Central memory CD8-positive, alpha-beta T cell (primary cell): ENCODE data around the gene TNNC1.

ENCODE experiments used
- ATAC-seq: fragments of 150-1000 bp; cut with Tn5 transposase; replicated peaks from 2 replicates; pipeline ENCODE4 v1.10.0; 2022; ENCODE audit warnings: mild to moderate bottlenecking, moderate FRiP score, moderate number of reproducible peaks; ENCODE audit not compliant: poor library complexity, severe bottlenecking; ENCODE audit errors: extremely low read depth
- DNase-seq, 2 donors: peaks; one replicate each; pipeline ENCODE4 v3.0.0; 2021; ENCODE audit warnings: low spot score in 2 of 2
- H3K27ac Mint-ChIP-seq: one replicate; pipeline ENCODE4 v1.8.0; 2022; ENCODE audit warnings: low read depth, mild to moderate bottlenecking, moderate library complexity, mixed read lengths
- H3K27me3 Mint-ChIP-seq: one replicate; pipeline ENCODE4 v1.8.0; 2022; ENCODE audit warnings: mixed read lengths
- H3K36me3 Mint-ChIP-seq: one replicate; pipeline ENCODE4 v1.8.0; 2022; ENCODE audit warnings: mild to moderate bottlenecking, moderate library complexity, mixed read lengths; ENCODE audit not compliant: insufficient read depth
- H3K4me1 Mint-ChIP-seq: one replicate; pipeline ENCODE4 v1.8.0; 2022; ENCODE audit warnings: mixed read lengths
- H3K4me3 Mint-ChIP-seq: one replicate; pipeline ENCODE4 v1.8.0; 2022; ENCODE audit warnings: mild to moderate bottlenecking, moderate library complexity, mixed read lengths
- H3K9me3 Mint-ChIP-seq: one replicate; pipeline ENCODE4 v1.8.0; 2022; ENCODE audit warnings: mixed read lengths

The TNNC1 gene

DNA sequence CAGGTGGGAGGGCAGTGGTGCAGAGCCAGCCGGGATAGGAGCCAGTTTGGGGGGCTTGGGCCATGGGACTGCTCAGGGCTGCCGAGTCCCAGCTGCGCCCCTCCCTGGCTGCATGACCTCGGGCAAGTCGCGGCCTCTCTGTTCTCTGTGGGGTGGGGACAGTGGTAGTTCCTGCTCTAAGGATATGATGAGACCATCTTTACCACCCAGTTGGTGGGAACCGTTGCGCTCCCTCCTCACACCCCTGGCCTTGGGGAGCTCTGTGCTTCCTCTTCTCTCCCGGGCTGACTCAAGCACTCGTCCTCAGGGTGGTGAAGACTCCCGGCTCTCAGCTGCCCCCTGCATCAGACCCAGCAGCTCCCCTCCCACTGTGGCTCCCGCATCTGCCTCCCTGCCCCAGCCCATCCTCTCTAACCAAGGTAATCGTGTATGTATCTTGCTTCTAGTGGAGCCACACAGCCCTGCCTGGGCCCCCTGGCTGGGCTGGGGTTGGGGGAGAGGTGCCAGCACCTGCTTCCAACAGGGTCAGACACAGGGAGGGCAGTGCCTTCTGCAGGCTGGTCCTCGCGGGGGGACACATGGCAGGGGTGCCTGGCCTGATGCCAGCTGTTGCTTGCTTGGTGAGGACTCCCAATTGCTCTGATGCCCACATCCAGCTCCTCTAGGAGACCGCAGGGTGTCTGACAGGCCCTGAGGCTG, 26.2 kb upstream of the TNNC1 start:
- Mint-ChIP-seq H3K27me3 (no peaks in the 10 kb centered on the region), H3K4me1 (no peaks in the 10 kb centered on the region), H3K36me3 (peaks cover 36% of the 10 kb centered on the region), H3K4me3 (no peak overlapping the region), H3K9me3 (no peaks in the 10 kb centered on the region), H3K27ac (no peak overlapping the region)
- ATAC-seq (no peak), DNase-seq (no peak)

DNA sequence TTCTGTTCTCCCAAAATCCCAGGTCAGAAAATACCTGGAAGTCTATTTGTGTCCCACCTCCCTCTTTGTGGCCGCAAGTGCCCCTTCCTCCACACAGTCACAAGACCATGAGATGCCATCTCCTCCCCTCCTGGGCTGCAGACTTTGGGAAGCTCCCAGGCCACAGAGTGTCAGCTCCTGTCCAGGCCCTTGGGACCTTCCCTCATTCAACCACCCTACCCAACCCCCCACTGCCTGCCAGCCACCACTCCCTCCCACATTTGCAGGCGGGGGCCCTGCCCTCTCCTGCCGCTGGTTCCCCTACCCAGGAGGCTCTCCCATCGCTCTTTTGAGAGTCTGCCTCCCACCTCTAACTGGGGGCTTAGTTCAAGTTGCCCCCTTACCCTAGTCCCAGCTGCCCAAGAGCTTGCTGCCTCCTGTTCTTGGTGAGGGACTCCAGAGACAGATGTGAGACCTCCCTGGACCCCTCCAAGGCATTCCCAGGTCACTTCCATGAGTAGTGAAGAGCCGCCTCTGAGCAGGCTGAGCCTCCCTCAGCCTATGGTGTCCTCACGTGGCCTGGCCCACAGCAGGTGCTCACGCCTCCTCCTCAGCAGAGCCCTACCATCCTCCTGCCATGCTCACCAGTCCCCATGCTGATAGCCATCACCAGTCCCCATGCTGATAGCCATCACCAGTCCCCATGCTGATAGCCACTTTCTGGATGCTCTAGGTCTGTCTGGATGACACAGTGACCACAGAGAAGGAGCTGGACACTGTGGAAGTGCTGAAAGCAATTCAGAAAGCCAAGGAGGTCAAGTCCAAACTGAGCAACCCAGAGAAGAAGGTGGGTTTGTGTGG, 25.4 kb upstream of the TNNC1 start:
- no peak for ATAC-seq
- no peak overlapping the region for H3K27ac Mint-ChIP-seq
- no peak for DNase-seq
- no peak overlapping the region for H3K4me3 Mint-ChIP-seq
- no peaks in the 10 kb centered on the region for H3K9me3 Mint-ChIP-seq
- H3K4me1 Mint-ChIP-seq = no peaks in the 10 kb centered on the region
- peaks cover 43% of the 10 kb centered on the region for H3K36me3 Mint-ChIP-seq
- no peaks in the 10 kb centered on the region for H3K27me3 Mint-ChIP-seq

DNA sequence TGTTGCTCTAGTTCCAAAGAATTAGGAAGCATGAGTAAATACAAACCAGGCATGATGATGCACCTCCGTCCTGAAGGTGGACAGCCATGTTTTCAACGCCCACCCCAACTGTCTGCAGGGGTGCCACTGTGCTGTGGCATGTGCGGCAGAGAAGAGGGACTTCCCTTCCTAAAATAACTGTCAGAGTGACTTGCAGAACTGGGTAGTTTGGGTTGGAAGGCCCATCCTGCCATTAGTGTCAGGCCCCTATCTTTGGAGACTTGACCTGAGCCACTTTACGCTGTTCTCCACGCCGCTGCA, 23.9 kb upstream of the TNNC1 start:
- no peak overlapping the region for H3K27ac Mint-ChIP-seq
- H3K36me3 Mint-ChIP-seq = peaks cover 52% of the 10 kb centered on the region
- H3K27me3 Mint-ChIP-seq = no peaks in the 10 kb centered on the region
- DNase-seq (no peak), ATAC-seq (no peak)
- no peaks in the 10 kb centered on the region for H3K9me3 Mint-ChIP-seq
- H3K4me1 Mint-ChIP-seq = no peaks in the 10 kb centered on the region
- no peak overlapping the region for H3K4me3 Mint-ChIP-seq

DNA sequence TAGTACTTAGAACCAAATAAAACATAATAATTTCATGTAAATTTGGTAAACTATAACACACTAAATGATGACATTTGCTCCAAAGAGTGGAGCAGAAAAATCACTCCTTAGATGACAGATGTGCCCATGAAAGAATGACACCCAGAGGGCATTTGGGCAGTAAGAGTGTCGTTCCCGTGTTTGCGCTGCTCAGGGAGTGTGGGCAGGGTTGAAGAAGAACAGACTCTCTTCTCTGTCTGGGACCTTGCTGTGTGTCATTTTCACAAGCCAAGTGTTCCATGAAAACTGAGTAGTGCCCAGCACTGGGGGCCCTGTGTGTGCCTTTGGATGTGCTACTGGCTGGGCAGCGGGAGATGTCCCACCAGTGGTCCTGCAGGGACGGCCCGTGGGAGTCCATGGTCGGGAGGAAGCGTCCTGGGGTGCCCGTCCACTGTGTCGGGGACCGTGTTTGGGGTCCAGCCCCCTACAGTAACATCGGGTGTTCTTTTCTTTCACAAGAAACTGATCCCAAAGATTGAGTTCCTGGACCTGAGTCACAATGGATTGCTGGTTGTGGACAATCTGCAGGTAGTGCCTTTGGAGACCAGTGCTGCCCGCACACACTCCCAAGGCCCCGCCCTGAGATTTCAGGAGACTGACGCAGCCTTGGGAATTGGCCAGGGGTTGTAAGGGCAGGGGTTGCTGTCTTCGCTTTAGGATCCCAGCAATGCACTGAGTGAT, 23.4 kb upstream of the TNNC1 start:
- Mint-ChIP-seq H3K27me3 (no peaks in the 10 kb centered on the region), H3K4me3 (no peak overlapping the region), H3K27ac (no peak overlapping the region), H3K36me3 (peaks cover 54% of the 10 kb centered on the region), H3K4me1 (no peaks in the 10 kb centered on the region), H3K9me3 (no peaks in the 10 kb centered on the region)
- DNase-seq (no peak), ATAC-seq (no peak)

DNA sequence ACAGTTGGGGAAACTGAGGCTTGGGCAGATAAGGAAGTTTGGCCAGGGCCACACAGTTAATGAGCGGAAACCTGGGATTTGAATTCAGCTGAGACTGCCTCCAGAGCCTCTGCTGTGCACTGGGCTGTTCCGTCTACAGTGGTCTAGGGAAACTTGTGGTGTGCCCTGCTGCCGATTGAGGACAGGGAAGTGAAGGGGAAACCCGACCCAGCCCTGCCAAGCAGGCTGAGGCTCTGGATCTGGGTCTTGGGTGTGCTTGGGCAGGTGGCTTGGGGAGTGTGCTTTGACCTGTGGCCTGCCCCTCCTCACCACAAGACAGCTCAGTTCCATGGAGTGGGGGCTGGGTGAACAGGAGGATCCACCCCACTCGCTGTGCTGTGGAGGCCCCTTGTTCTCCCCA, 19.2 kb upstream of the TNNC1 start:
- no peak overlapping the region for H3K4me3 Mint-ChIP-seq
- peaks cover 42% of the 10 kb centered on the region for H3K36me3 Mint-ChIP-seq
- no peak for DNase-seq
- ATAC-seq = no peak
- H3K27me3 Mint-ChIP-seq = no peaks in the 10 kb centered on the region
- H3K9me3 Mint-ChIP-seq = no peaks in the 10 kb centered on the region
- H3K27ac Mint-ChIP-seq = no peak overlapping the region
- H3K4me1 Mint-ChIP-seq = peaks cover 9% of the 10 kb centered on the region

DNA sequence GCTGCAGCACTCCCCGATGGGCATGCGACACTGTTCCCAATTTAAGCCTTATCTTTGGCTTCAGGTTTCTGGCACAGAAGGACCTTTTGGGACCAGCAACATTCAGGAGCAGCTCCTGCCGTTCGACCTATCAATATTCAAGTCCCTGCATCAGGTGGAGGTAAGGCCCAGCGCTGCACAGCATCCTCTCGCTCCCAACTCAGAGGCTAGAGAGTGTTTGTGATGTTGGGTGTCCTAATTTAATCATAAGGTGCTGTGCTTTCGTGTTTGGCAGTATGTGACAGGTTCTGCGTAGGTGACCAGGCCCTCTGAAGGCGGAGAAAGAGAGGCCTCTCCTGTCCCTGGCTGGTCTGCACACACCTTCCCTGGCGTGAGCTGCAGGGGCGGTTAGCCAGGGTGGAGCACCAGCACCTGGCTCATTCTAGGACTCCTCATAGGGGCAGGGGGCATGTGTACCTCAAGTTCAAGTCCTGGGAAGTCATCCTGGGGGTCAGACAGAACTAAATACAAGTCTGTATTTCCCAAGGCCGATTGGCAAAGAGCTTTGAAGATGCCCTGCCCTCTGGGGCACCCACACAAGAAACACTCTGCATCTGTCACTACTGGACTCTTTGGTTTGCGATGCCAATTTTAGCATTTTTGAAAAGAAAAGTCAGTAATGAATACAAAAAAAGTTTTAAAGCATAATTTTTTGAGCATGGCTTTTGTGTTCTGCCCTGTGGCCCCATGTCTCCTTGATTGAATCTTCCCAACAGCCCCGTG, 18.6 kb upstream of the TNNC1 start:
- no peak for ATAC-seq
- Mint-ChIP-seq H3K9me3 (no peaks in the 10 kb centered on the region), H3K4me1 (peaks cover 9% of the 10 kb centered on the region), H3K4me3 (no peak overlapping the region), H3K27ac (no peak overlapping the region), H3K36me3 (peaks cover 39% of the 10 kb centered on the region), H3K27me3 (no peaks in the 10 kb centered on the region)
- no peak for DNase-seq

DNA sequence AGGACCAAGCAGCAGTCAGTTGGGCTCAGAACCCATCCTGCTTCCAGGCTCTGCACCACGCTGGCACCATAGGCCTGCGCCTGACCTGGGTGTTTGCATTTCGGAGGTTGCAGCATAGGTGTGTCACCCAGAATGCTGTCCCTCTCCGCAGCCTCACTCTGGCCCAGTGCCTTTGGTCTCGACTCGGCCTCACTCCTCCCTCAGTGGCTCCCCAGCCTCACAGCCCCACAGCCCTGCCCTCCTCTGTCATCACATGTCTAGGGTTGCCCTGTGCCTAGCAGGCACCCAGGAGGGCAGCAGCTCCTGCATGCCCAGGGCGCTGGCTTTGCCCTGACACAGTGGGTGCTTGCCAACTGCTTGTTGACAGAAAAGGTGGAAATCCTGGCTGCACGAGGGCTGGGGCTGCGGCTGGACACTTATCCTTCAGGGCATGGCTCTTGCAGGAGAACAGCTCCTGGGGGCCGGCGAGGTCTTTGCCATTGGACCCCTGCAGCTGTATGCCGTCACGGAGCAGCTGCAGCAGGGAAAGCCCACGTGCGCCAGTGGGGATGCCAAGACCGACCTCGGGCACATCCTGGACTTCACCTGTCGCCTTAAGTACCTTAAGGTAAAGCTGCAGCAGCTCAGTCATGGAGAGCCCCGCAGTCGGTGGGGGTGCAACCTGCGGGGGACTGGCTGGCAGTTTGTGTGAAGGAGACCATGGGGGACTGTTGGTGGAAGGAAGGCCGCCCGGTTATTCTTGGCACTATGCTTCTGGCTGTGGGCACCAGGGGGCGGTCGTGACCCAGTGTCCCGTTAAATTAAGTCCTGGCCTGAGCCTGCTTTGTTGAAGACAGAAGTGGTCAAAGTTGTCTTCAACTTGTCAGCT, 17.8 kb upstream of the TNNC1 start:
- Mint-ChIP-seq H3K36me3 (peaks cover 34% of the 10 kb centered on the region), H3K4me3 (no peak overlapping the region), H3K27me3 (no peaks in the 10 kb centered on the region), H3K4me1 (peaks cover 9% of the 10 kb centered on the region), H3K27ac (no peak overlapping the region), H3K9me3 (no peaks in the 10 kb centered on the region)
- no peak for ATAC-seq
- DNase-seq = no peak

DNA sequence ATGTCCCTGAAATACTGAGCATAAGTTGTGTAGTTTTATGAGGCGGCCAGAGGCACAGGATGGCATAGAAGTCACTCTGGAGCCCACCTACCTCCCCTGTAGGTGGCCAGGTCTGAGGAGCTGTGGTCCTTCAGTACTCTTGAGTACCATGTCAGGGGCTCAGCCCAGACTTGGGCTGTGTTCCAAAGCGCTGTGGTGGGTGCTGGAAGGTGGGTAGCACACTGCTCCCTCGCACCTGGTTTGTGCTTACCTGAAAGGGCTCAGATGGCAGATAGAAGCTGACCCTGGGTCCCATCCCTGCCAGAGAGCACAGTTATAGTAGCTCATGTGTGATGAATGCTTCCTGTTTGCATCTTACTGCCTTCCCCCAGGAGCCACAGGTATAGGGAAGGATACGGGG, 17.1 kb upstream of the TNNC1 start:
- peaks cover 9% of the 10 kb centered on the region for H3K4me1 Mint-ChIP-seq
- no peak overlapping the region for H3K27ac Mint-ChIP-seq
- DNase-seq = no peak
- no peaks in the 10 kb centered on the region for H3K9me3 Mint-ChIP-seq
- no peak for ATAC-seq
- H3K4me3 Mint-ChIP-seq = no peak overlapping the region
- H3K36me3 Mint-ChIP-seq = peaks cover 33% of the 10 kb centered on the region
- no peaks in the 10 kb centered on the region for H3K27me3 Mint-ChIP-seq

DNA sequence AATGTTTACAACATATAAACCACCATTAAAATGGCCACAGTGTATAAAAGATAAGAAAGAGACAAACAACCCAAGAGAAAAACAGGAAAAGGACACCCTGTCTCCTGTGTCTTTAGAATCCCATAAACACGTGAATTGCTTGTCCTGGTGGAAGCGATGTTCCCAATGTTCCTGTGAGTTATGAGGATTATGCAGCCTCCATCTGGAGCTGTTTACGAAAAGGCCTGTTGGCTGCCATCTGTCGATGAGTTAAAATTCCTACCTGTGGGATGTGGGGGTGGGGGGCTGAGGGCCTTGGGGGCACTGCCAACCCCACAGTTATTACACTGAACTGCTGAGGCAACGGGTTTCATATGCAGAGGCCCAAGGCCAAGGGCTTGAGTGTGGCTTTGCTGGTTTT, 15.2 kb upstream of the TNNC1 start:
- Mint-ChIP-seq H3K9me3 (no peaks in the 10 kb centered on the region), H3K4me3 (no peak overlapping the region), H3K4me1 (peaks cover 9% of the 10 kb centered on the region), H3K27ac (peak overlapping the region; percentile 26), H3K27me3 (no peaks in the 10 kb centered on the region), H3K36me3 (peaks cover 27% of the 10 kb centered on the region)
- no peak for ATAC-seq
- no peak for DNase-seq

DNA sequence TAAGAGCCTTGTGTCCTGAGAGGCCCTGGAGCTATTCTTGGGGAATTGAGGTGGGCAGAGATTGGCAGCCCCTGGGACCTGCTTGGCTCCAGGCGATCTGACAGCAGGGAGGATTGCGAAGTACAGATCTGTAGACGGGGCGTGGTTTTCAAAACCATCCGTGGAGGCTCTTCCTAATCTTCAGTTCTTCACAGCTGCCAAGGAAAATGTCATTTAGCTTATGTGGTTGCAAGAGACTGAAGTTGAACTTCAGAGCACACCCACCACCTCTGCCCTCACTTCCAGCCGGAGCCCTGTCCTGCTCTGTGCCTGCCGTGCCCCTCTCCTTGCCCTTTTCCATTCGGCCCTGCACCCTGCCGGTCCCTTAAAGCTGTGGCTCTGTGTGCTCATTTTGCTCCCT, 14.5 kb upstream of the TNNC1 start:
- no peak overlapping the region for H3K4me3 Mint-ChIP-seq
- no peak for DNase-seq
- H3K27me3 Mint-ChIP-seq = no peaks in the 10 kb centered on the region
- H3K9me3 Mint-ChIP-seq = no peaks in the 10 kb centered on the region
- H3K36me3 Mint-ChIP-seq = peaks cover 22% of the 10 kb centered on the region
- ATAC-seq = no peak
- H3K27ac Mint-ChIP-seq = peak overlapping the region; percentile 26
- peaks cover 10% of the 10 kb centered on the region for H3K4me1 Mint-ChIP-seq

DNA sequence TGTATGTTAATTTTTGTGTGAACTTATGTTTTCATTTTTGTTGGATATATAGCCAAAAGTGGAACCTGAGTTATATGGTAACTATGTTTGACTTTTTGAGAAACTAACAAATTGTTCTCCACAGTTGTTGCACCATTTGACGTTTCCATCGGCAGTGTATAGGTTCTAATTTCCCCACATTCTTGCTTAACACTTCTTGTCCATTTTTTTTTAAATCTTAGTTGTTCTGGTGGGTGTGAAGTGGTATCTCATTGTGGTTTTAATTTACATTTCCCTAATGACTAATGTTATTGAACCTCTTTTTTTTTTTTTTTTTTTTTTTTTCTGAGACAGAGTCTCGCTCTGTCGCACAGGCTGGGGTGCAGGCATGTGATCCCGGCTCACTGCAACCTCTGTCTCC, 9.6 kb upstream of the TNNC1 start:
- H3K36me3 Mint-ChIP-seq = peaks cover 43% of the 10 kb centered on the region
- peak overlapping the region; percentile 22 for H3K27ac Mint-ChIP-seq
- H3K9me3 Mint-ChIP-seq = no peaks in the 10 kb centered on the region
- peaks cover 17% of the 10 kb centered on the region for H3K4me1 Mint-ChIP-seq
- ATAC-seq = peak; percentile 45
- no peak for DNase-seq
- no peaks in the 10 kb centered on the region for H3K27me3 Mint-ChIP-seq
- no peak overlapping the region for H3K4me3 Mint-ChIP-seq

DNA sequence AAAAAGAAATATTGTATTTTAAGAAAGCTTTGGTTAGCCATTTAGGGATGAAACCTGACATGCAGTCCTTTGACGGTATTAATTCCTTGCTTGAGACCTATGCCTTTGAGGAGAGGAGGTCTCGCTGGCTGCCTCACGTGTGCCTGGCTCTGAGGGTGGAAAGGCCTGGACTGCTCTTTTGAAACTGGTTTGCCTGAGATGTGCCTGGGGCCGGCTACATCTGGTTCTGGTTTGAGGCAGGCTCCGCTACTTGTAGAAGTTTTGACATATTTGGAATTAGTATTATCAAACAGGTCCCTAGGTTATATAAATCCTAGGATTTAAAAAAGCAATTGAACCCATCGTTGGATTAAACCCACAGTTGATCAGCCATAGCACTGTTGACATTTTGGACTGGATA, 8.0 kb upstream of the TNNC1 start:
- H3K4me3 Mint-ChIP-seq = no peak overlapping the region
- H3K4me1 Mint-ChIP-seq = peaks cover 28% of the 10 kb centered on the region
- no peak overlapping the region for H3K27ac Mint-ChIP-seq
- DNase-seq = no peak
- H3K9me3 Mint-ChIP-seq = no peaks in the 10 kb centered on the region
- peaks cover 46% of the 10 kb centered on the region for H3K36me3 Mint-ChIP-seq
- H3K27me3 Mint-ChIP-seq = no peaks in the 10 kb centered on the region
- ATAC-seq = no peak
